ENCODE measurements around the gene UGGT2. TPM values are rescaled to one million over a fixed set of nuclear protein-coding genes. Genes with fewer than 3 reads are reported as not detected.
"Not testable (repeated sequence)": the region's sequence is repeated elsewhere in the genome, so short reads cannot be mapped to it uniquely, and the experiment has no call there.

UGGT2 gene
- total RNA-seq, 1 experiment from 2014 or later: 41.2 TPM

DNA sequence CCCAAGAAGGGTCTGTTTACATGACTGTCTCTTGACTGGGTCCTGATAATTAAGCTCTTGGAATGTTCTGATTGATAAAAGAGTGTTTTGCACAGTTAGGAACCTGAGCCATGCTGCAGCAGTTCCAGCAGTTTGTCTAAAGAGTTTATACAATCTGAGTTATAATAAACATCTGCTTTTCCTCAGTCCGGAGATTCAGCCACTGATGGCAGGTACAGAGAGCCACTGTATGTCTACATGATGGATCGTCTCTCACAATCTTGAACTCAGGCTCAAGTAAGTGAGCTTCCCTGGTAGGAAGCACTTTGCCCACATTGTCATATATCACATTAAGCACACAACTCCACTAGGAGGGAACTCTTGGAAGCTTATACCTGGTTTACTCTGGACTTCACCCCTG lies 84.3 kb downstream of the UGGT2 start:
- no peak for DNase-seq (ENCODE audit: low read depth)

DNA sequence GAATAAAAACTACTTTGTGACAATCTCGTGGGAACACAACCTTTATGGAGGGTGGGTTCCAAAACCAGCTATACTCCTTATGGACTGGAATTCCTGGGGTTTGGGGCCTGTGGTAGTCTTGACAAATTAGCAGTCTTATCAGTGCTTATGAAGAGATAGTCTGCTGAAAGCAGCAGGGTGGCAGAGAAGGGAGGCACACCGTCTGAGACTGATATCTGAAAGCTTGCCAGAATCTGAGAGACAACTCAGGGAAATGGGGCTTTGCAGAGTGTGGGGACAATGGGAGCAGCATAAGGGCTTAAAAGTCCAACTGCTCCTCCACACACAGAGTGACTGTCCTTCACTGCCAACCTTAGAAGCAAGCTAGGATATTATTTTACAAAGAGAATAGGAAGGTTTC lies 95.9 kb downstream of the UGGT2 start:
- DNase-seq (ENCODE audit: low read depth): no peak

DNA sequence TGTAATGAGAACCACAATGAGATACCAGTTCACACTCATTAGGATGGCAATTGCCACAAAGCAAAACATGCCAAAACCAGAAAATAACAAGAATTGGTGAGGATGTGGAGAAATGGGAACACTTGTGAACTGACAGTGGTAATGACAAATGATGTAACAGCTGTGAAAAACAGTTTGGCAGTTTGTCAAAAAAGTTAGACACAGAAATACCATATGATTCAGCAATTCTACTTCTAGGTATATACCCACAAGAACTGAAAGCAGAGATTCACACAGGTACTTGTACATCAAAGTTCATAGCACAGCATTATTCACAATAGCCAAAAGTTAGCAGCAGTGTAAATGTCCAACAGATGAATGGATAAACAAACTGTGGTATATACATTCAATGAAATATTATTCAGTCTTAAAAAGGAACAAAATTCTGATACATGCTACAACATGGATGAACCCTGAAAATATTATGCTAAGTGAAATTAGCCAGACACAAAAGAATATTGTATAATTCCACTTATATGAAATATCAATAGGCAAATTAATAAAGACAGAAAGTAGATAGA lies 96.5 kb downstream of the UGGT2 start:
- no peak for DNase-seq (ENCODE audit: low read depth)

GRCh38 chr13:95955719-95956118 lies 97.5 kb downstream of the UGGT2 start:
- DNase-seq (ENCODE audit: low read depth): no peak

- no peak for DNase-seq (ENCODE audit: low read depth)
Observed at GRCh38 chr13:95955255-95955654, 97.9 kb downstream of the UGGT2 start.

- no peak for DNase-seq (ENCODE audit: low read depth)
Observed at GRCh38 chr13:95954266-95954665, 98.9 kb downstream of the UGGT2 start.

GRCh38 chr13:95950103-95950502 lies 103.1 kb downstream of the UGGT2 start:
- no peak for DNase-seq (ENCODE audit: low read depth)

GRCh38 chr13:95948656-95949055 lies 104.5 kb downstream of the UGGT2 start:
- peak; percentile 12 for DNase-seq (ENCODE audit: low read depth)

DNA sequence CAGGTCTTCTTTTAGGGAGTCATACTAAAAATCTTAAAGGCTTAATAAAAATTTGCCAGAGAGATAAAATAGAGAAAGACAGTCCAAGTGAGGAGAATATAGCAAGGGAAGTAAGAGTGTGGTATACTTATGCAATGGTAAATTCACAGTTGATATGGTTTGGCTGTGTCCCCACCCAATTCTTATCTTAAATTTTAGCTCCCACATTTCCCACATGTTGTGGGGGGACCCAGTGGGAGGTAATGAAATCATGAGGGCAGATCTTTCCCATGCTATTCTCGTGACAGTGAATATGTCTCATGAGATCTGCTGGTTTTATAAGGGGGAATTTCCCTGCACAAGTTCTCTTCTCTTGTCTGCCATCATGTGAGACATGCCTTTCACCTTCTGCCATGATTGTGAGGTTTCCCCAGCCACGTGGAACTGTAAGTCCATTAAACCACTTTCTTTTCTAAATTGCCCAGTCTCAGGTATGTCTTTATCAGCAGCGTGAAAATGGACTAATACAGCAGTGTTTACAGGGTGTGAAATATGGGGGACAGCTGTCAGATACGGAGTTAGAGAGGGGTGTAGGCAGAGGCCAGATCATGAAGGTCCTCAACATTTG lies 115.4 kb downstream of the UGGT2 start:
- DNase-seq (ENCODE audit: low read depth): no peak

DNA sequence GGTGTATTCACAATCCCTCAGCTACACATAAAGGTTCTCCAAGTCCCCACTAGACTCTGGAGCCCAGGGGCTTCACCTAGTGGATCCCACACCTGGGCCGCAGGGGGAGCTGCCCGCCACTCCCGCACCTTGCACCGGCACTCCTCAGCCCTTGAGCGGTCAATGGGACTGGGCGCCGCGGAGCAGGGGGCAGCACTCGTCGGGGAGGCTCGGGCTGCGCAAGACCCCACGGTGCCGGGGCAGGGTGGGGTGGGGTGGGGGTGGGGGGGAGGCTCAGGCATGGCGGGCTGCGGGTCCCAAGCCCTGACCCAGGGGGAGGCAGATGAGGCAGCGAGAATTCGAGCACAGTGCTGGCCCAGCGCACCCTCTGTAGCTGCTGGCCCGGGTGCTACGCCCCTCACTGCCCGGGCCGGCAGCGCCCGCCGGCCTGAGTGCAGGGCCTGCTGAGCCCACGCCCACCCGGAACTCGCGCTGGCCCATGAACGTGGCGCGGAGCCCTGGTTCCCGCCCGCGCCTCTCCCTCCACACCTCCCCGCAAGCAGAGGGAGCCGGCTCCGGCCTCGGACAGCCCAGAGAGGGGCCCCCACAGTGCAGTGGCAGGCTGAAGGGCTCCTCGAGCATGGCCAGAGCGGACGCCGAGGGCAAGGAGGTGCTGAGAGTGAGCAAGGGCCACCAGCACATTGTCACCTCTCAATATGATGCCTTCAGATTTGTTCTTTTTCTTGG lies 121.7 kb downstream of the UGGT2 start:
- no peak for DNase-seq (ENCODE audit: low read depth)

- no peak for DNase-seq (ENCODE audit: low read depth)
Observed at GRCh38 chr13:95929430-95929829, 123.8 kb downstream of the UGGT2 start.

DNA sequence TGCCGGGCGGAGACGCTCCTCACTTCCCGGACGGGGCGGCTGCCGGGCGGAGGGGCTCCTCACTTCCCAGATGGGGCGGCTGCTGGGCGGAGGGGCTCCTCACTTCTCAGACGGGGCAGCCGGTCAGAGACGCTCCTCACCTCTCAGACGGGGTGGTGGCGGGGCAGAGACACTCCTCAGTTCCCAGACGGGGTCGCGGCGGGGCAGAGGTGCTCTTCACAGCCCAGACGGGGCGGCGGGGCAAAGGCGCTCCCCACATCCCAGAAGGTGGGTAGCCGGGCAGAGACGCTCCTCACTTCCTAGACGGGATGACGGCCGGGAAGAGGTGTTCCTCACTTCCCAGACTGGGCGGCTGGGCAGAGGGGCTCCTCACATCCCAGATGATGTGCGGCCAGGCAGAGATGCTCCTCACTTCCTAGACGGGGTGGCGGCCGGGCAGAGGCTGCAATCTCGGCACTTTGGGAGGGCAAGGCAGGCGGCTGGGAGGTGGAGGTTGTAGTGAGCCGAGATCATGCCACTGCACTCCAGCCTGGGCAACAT lies 124.8 kb downstream of the UGGT2 start:
- not testable (repeated sequence) for DNase-seq (ENCODE audit: low read depth)

DNA sequence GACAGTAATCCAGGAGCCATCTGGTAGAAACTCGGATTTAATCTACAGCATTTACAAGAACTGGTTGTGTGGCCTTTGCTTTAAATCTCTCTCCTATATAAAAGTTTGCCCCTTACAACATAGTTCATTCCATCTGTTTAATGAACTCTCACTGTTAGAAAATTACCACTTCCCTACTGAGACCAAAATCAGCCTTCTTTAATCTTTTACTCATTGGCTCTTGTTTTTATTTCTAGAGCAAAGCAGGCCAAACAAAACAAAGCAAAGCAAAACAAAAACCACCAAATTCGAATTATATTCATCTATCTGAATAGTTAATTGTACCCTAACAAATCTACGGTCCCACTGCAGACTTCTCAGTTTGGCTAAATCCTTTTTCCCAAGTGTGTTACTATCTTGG lies 127.0 kb downstream of the UGGT2 start:
- no peak for DNase-seq (ENCODE audit: low read depth)

- peak; percentile 37 for DNase-seq (ENCODE audit: low read depth)
Observed at GRCh38 chr13:95924389-95924994, 128.7 kb downstream of the UGGT2 start.

DNA sequence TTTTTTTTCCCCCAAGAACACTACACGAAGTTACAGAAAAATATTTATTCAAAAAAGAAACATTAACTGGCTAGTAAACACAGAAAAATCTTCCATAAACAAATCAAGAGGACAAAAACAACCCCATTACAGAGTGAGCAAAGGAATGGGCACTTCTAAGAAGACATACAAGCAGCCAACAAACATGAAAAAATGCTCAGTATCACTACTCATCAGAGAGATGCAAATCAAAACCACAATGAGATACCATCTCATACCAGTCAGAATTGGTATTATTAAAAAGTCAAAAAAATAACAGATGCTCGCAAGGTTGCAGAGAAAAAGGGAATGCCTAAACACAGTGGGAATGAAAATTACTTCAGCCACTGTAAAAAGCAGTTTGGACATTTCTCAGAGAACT lies 131.7 kb downstream of the UGGT2 start:
- no peak for DNase-seq (ENCODE audit: low read depth)

DNA sequence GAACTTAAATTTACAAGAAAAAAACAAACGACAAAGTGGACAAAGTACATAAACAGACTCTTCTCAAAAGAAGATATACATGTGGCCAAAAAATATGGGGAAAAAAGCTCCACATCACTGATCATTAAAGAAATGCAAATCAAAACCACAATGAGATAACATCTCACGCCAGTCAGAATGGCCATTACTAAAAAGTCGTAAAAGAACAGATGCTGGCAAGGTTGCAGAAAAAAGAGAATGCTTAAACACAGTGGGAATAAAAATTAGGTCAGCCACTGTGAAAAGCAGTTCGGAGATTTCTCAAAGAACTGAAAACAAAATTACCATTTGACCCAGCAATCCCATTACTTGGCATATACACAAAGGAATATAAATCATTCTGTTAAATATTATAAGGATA lies 132.7 kb downstream of the UGGT2 start:
- DNase-seq (ENCODE audit: low read depth): no peak

- DNase-seq (ENCODE audit: low read depth): no peak
Observed at GRCh38 chr13:95918860-95919259, 134.3 kb downstream of the UGGT2 start.

GRCh38 chr13:95914991-95915501 lies 138.2 kb downstream of the UGGT2 start:
- DNase-seq (ENCODE audit: low read depth): no peak

- DNase-seq (ENCODE audit: low read depth): no peak
Observed at GRCh38 chr13:95906999-95907398, 146.2 kb downstream of the UGGT2 start.

DNA sequence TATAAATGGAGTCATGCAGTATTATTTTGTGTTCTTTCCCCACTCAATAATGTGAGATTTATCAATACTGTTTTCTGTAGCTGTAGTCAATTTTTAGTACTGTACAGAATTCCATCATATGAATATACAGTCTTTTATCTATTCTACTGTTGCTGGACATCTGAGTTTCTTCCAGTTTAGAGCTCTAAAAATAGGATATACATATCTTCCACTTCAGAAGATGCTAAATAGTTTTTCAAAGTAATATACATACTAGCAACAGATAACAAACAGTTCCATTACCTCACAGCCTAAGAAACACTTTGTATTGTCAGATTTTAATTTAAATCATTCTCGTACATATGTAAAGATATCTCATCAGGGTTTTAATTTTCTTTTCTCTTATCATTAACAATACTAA lies 149.6 kb downstream of the UGGT2 start:
- no peak for DNase-seq (ENCODE audit: low read depth)

DNA sequence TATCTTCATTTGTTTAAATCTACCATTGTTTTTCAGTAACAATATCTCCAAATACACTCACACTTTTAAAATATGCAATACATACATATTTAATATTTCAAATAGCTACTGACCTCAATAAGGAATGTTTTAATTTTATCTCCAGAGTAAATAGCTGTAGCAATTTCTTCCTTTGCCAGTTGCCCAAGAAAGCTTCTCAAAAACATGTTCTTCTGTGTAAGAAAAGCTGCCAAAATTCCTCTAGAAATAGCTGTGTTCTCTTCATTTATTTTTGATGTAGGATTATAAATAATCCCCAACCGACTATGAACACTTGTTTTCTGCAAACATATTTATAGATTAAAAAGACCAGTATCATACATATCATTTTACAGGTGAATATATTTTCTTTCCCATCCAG lies 150.5 kb downstream of the UGGT2 start:
- no peak for DNase-seq (ENCODE audit: low read depth)

- DNase-seq (ENCODE audit: low read depth): no peak
Observed at GRCh38 chr13:95898256-95898655, 154.9 kb downstream of the UGGT2 start.

Measured in Daoy (cell line).